ENCODE data around the gene CLCC1. TPM values are rescaled to one million over a fixed set of nuclear protein-coding genes. Genes with fewer than 3 reads are reported as not detected.

The CLCC1 gene
- polyA plus RNA-seq, 1 donor from 2014 or later = 28.7 TPM

- Histone ChIP-seq H3K9me2 (ENCODE audit: insufficient read depth, low read length) (no peaks in the 10 kb centered on the region), H3K4me3 (ENCODE audit: low read length) (no peak overlapping the region), H3K4me2 (ENCODE audit: low read length) (no peak overlapping the region), H3K36me3 (ENCODE audit: insufficient read depth, low read length) (no peaks in the 10 kb centered on the region), H3K79me2 (replicated peaks; ENCODE audit: insufficient read depth, low read length) (peaks cover 8% of the 10 kb centered on the region), H3K9ac (ENCODE audit: low read length) (no peak overlapping the region), H2AFZ (ENCODE audit: low read depth, low read length) (no peak overlapping the region), H4K20me1 (ENCODE audit: insufficient read depth) (no peaks in the 10 kb centered on the region), H3K27me3 (ENCODE audit: insufficient read depth, low read depth, low read length) (no peaks in the 10 kb centered on the region), H3K9me3 (ENCODE audit: low read length) (no peaks in the 10 kb centered on the region), H3K27ac (ENCODE audit: low read length) (no peak overlapping the region), H3F3A (ENCODE audit: insufficient read depth, low read length, poor library complexity, severe bottlenecking) (no peaks in the 10 kb centered on the region)
- TF ChIP-seq SMC3 (conservative IDR thresholded peaks at IDR 0.05; ENCODE audit: poor library complexity) = no peak
- TF ChIP-seq POLR2AphosphoS5 (IDR thresholded peaks at IDR 0.05) = no peak
- no peak for TF ChIP-seq EZH2 (IDR thresholded peaks at IDR 0.05; ENCODE audit: borderline replicate concordance, insufficient read depth, low read length, poor library complexity, severe bottlenecking)
- TF ChIP-seq EP300 (conservative IDR thresholded peaks at IDR 0.05; ENCODE audit: poor library complexity, severe bottlenecking) = no peak
- no peak for TF ChIP-seq RAD21 (conservative IDR thresholded peaks at IDR 0.05)
- no peak for TF ChIP-seq REST (IDR thresholded peaks at IDR 0.05; ENCODE audit: borderline replicate concordance)
- TF ChIP-seq MXI1 (conservative IDR thresholded peaks at IDR 0.05; ENCODE audit: poor library complexity, severe bottlenecking) = no peak
- no peak for TF ChIP-seq TAF1 (IDR thresholded peaks at IDR 0.05; ENCODE audit: low read depth)
- no peak for TF ChIP-seq CTCF (IDR thresholded peaks at IDR 0.05; ENCODE audit: poor library complexity, severe bottlenecking)
Measured at GRCh38 chr1:108947871-108948525, 15.3 kb downstream of the CLCC1 start.

- Histone ChIP-seq H2AFZ (ENCODE audit: low read depth, low read length) (no peak overlapping the region), H3K9me2 (ENCODE audit: insufficient read depth, low read length) (no peaks in the 10 kb centered on the region), H3K27me3 (ENCODE audit: insufficient read depth, low read depth, low read length) (no peaks in the 10 kb centered on the region), H3K79me2 (replicated peaks; ENCODE audit: insufficient read depth, low read length) (no peaks in the 10 kb centered on the region), H3K27ac (ENCODE audit: low read length) (no peak overlapping the region), H3F3A (ENCODE audit: insufficient read depth, low read length, poor library complexity, severe bottlenecking) (no peaks in the 10 kb centered on the region), H3K4me2 (ENCODE audit: low read length) (no peak overlapping the region), H4K20me1 (ENCODE audit: insufficient read depth) (no peaks in the 10 kb centered on the region), H3K9ac (ENCODE audit: low read length) (no peak overlapping the region), H3K36me3 (ENCODE audit: insufficient read depth, low read length) (no peaks in the 10 kb centered on the region), H3K9me3 (ENCODE audit: low read length) (no peaks in the 10 kb centered on the region), H3K4me3 (ENCODE audit: low read length) (no peak overlapping the region)
- TF ChIP-seq MXI1 (conservative IDR thresholded peaks at IDR 0.05; ENCODE audit: poor library complexity, severe bottlenecking) = no peak
- TF ChIP-seq CTCF (IDR thresholded peaks at IDR 0.05; ENCODE audit: poor library complexity, severe bottlenecking) = no peak
- no peak for TF ChIP-seq EZH2 (IDR thresholded peaks at IDR 0.05; ENCODE audit: borderline replicate concordance, insufficient read depth, low read length, poor library complexity, severe bottlenecking)
- no peak for TF ChIP-seq EP300 (conservative IDR thresholded peaks at IDR 0.05; ENCODE audit: poor library complexity, severe bottlenecking)
- TF ChIP-seq TAF1 (IDR thresholded peaks at IDR 0.05; ENCODE audit: low read depth) = no peak
- no peak for TF ChIP-seq RAD21 (conservative IDR thresholded peaks at IDR 0.05)
- no peak for TF ChIP-seq SMC3 (conservative IDR thresholded peaks at IDR 0.05; ENCODE audit: poor library complexity)
- TF ChIP-seq REST (IDR thresholded peaks at IDR 0.05; ENCODE audit: borderline replicate concordance) = no peak
- no peak for TF ChIP-seq POLR2AphosphoS5 (IDR thresholded peaks at IDR 0.05)
Measured at GRCh38 chr1:108936170-108936569, 27.1 kb downstream of the CLCC1 start.

All from neural cell (in vitro differentiated cells).